Activated CD8-positive, alpha-beta memory T cell treated with anti-CD3 and anti-CD28 coated beads, Interleukin-2, amount 50 U/mL, for 4 hours (primary cell): ENCODE results near the gene TTF2.
A peak's percentile ranks its signal among the peaks of the same experiment; 100 is the strongest.

ENCODE experiments used
- DNase-seq: peaks from one replicate; pipeline ENCODE4 v3.0.0-alpha.2; 2020

TTF2 gene

DNA sequence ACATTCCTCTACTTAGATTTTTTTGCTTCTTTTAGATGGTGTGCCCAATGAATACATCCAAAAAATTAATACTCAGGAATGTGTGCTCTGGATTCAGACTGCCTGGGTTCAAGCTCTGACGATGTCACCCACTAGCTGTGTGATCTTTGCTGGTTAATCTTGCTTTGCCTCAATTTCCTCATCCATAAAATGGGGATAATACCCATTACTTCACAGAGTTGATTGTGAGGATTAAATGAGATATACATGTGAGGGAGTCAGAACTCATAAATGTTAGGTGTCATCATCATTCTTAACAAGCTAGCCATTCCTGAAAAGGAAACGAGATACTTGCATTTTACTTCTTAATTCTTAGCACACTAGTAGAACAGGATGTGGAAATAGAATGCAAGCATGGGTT is 12.9 kb upstream of the TTF2 start:
- no peak for DNase-seq

DNA sequence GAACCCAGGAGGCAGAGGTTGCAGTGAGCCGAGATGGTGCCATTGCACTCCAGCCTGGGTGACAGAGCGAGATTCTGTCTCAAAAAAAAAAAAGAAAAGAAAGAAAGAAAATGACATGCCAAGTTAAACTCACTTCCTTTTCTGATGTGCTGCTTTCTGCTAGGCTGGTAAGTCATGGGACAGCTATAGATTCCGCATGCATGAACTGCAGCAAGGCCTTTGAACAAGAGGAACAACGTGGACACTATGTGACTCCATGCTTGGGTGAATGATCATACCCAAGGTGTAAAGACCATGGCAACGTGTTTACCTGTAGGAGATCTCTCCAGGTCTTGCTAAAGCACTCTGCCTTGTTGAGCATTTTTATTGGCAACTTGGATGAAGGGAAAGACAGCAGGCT is 10.3 kb upstream of the TTF2 start:
- DNase-seq, result no peak

- DNase-seq, result peak; percentile 28
Observed at GRCh38 chr1:117051224-117052064, 8.7 kb upstream of the TTF2 start.

DNA sequence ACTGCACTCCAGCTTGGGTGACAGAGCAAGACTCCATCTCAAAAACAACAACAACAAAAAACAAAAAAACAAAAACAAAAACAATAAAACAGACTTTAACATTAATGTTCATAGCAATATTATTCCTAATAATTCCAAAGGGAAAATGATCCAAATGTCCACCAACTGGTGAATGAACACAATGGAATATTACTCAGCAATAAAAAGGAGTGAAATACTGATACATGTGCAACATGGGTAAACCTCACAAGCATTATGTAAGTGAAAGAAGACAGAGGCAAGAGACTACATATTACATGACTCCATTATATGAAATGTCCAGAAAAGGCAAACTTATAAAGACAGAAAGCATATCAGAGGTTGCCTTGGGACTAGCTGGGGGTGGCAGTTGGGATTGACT is 6.1 kb upstream of the TTF2 start:
- no peak for DNase-seq

DNA sequence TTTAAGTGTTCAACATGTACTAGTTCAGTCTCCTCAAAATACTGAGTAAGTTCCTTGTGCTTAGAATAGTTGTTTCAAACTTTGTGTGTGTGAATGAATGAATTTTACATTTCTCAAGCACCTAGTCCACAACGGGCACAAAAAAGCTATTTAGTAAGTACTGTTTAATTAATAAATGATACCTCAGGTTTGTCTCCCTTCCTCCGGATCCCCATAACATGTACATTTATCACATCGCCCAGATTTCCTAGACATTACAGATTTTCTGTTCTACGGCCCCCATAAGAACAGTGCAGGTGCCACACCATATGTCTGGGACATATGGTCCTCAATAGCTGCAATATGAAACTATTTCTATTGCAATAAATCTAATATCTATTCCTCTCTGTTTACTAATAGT is 1.3 kb upstream of the TTF2 start:
- no peak for DNase-seq

DNA sequence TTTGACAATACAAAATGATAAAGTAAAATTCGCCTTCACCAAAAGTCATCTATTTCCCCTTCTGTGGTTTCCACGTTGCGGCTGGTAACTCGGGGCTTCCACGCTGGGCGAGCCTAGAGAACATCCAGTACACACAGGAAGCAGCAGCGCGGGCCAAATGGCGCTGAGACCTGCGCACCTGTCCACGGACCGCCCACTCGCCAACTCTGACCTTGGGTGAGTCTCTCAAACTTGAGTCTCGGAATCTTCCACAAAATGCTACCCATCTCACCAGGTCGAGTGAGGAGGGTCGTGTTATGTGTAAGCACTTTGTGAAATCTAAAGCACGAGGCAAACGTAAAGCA is 820 bp upstream of the TTF2 start:
- peak; percentile 66 for DNase-seq

- DNase-seq, result no peak
Observed at GRCh38 chr1:117060441-117061317, 553 bp downstream of the TTF2 start.

GRCh38 chr1:117061986-117062415 is 1.9 kb downstream of the TTF2 start:
- DNase-seq, result no peak

- DNase-seq, result no peak
Observed at GRCh38 chr1:117066367-117066766, 6.2 kb downstream of the TTF2 start.

GRCh38 chr1:117067533-117068370 is 7.6 kb downstream of the TTF2 start:
- peak; percentile 26 for DNase-seq

GRCh38 chr1:117068580-117068979 is 8.5 kb downstream of the TTF2 start:
- DNase-seq, result no peak

GRCh38 chr1:117069220-117069844 is 9.2 kb downstream of the TTF2 start:
- DNase-seq, result no peak

DNA sequence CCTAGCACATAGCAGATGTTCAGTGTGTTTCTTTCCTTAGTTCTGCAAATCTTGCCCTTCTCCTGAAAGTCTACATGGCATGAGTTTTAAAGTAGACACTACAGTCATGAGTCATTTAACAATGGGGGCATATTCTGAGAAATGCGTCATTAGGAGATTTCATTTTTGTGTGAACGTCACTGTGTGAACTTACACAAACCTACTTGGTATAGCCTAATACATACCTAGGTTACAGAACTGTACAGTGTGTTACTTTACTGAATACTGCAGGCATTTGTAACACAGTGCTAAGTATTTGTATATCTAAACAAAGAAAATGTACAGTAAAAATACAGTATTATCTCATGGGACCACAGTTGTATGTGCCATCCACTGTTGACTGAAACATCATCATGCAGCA is 10.0 kb downstream of the TTF2 start:
- DNase-seq, result no peak

- DNase-seq, result no peak
Observed at GRCh38 chr1:117076648-117077047, 16.5 kb downstream of the TTF2 start.

DNA sequence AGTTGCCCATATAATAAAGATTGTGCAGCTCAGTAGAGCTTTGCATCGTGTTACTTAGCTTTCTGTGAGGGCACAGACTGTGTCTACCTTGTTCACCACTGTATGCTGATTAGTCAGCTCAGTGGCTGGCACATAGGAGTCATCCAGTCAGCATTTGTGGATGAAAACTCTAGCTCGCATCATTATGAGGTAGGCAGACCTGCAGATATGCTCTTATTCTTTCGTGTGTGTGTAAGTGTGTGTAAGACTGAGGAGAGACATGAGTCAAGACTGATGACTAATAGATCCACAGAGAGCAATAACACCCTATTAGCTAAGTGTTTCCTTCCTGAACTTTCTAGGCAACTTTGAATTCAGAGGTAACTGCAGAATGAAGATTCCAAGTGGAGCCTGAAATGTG is 17.1 kb downstream of the TTF2 start:
- no peak for DNase-seq

GRCh38 chr1:117079737-117080136 is 19.6 kb downstream of the TTF2 start:
- DNase-seq, result no peak

DNA sequence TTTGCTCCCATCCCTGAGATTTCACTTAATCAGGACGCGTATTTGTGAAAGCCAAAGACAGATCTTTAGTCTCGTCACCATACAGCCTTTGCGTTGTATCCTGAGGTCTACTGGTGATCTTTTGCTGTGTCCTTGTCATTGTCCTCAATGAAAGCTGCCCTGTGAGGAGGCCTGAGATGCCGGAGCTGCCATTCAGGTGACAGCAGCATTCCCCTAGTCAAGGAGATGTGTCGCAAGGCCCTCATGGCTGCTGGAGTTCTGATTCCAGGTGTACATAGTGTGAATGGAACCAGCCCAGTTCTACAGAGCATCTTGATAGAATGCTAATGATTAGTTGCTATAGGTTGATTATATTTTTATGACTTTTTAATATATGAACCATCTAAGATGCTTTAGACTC is 24.1 kb downstream of the TTF2 start:
- no peak for DNase-seq

DNA sequence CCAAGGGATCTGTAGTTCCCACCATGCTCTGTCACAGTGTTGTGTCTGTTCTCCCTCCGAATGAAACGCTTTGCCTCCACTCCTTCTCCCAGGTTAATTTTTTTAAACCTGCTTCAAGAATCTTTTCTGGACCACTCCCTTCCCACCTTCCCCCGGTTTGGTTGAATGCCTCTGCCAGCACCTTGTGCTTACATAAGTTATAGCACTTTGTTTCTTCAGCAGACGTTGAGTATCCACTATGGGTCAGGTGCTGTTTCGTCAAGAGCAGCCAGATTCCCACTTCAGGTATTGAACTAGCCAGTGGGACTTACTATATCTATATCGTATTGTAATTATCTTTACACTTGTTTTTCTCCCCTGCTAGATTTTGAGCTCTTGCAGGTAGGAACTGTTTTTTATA is 27.6 kb downstream of the TTF2 start:
- DNase-seq, result no peak

DNA sequence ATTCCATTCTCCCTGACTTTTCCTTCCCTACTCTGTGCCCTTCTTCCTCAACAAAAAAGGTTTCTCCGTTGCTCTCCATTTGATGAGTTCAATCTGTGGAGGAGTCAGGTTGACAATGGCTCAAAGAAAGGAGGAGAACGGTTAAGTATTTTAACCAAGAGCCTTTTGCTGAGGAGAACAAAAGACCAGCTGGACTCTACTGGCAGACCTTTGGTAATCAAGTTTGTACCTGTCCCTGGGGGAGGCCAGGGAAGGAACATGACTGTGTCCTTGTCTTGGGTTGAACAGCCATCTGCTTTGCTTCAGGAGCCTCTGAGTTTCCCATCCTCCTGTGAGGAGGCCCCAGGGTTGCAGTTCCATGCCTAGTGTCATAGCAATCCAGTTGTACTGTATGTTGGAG is 29.9 kb downstream of the TTF2 start:
- DNase-seq, result no peak

GRCh38 chr1:117092594-117092993 is 32.5 kb downstream of the TTF2 start:
- no peak for DNase-seq

- DNase-seq, result no peak
Observed at GRCh38 chr1:117093091-117093534, 33.0 kb downstream of the TTF2 start.

- DNase-seq, result peak; percentile 23
Observed at GRCh38 chr1:117093870-117094621, 33.9 kb downstream of the TTF2 start.
